NCI-H345 treated with DMSO at 0.1 percent for 48 hours (cell line): ENCODE measurements around the gene SLC49A3.
"Not testable (repeated sequence)": the region's sequence is repeated elsewhere in the genome, so short reads cannot be mapped to it uniquely, and the experiment has no call there.

ENCODE experiments used
- DNase-seq: peaks from one replicate; lab custom pipeline; 2025; ENCODE audit not compliant: unreplicated experiment; lab: John Stamatoyannopoulos, UW

Gene SLC49A3

GRCh38 chr4:654871-655463 is 34.0 kb downstream of the SLC49A3 start:
- no peak for DNase-seq

GRCh38 chr4:654503-654845 is 34.5 kb downstream of the SLC49A3 start:
- DNase-seq, result no peak

- DNase-seq, result no peak
Measured at GRCh38 chr4:653831-654502, 35.0 kb downstream of the SLC49A3 start.

- no peak for DNase-seq
Measured at GRCh38 chr4:653080-653821, 35.7 kb downstream of the SLC49A3 start.

GRCh38 chr4:651884-652642 is 36.9 kb downstream of the SLC49A3 start:
- DNase-seq, result no peak

- DNase-seq, result peak; percentile 16
Measured at GRCh38 chr4:650951-651883, 37.7 kb downstream of the SLC49A3 start.

- no peak for DNase-seq
Measured at GRCh38 chr4:650461-650860, 38.5 kb downstream of the SLC49A3 start.

GRCh38 chr4:649751-650310 is 39.1 kb downstream of the SLC49A3 start:
- DNase-seq, result no peak

GRCh38 chr4:649293-649625 is 39.7 kb downstream of the SLC49A3 start:
- DNase-seq, result no peak

- no peak for DNase-seq
Measured at GRCh38 chr4:648579-649292, 40.2 kb downstream of the SLC49A3 start.

GRCh38 chr4:647481-647880 is 41.5 kb downstream of the SLC49A3 start:
- DNase-seq, result no peak

GRCh38 chr4:646460-646859 is 42.5 kb downstream of the SLC49A3 start:
- no peak for DNase-seq

- DNase-seq, result not testable (repeated sequence)
Measured at GRCh38 chr4:642366-642765, 46.6 kb downstream of the SLC49A3 start.

GRCh38 chr4:637536-638280 is 51.2 kb downstream of the SLC49A3 start:
- no peak for DNase-seq

GRCh38 chr4:636628-637159 is 52.3 kb downstream of the SLC49A3 start:
- no peak for DNase-seq

GRCh38 chr4:635851-636627 is 52.9 kb downstream of the SLC49A3 start:
- DNase-seq, result no peak

GRCh38 chr4:635066-635835 is 53.7 kb downstream of the SLC49A3 start:
- DNase-seq, result not testable (repeated sequence)
